GM12864 (cell line): ENCODE data around the gene HES4.
"Not testable (repeated sequence)": the region's sequence is repeated elsewhere in the genome, so short reads cannot be mapped to it uniquely, and the experiment has no call there.

Experiments
- DNase-seq: peaks from one replicate; pipeline ENCODE4 v3.0.0-alpha.2; 2011; ENCODE audit warnings: low read depth
- H3K4me3 ChIP-seq: 2 replicates; pipeline ENCODE4 v1.5.1; 2011; ENCODE audit warnings: mild to moderate bottlenecking, low read depth, low read length, control low read depth
- TF ChIP-seq, protein P1 (sequence below): IDR thresholded peaks from 2 replicates; pipeline ENCODE4 v1.5.1; 2011; ENCODE audit warnings: low read depth, mild to moderate bottlenecking, moderate library complexity, low read length, control low read depth, inconsistent platforms; ENCODE audit errors: missing control alignments

Gene HES4

GRCh38 chr1:998745-998994 is 1.2 kb downstream of the HES4 start:
- TF ChIP-seq, protein P1, sequence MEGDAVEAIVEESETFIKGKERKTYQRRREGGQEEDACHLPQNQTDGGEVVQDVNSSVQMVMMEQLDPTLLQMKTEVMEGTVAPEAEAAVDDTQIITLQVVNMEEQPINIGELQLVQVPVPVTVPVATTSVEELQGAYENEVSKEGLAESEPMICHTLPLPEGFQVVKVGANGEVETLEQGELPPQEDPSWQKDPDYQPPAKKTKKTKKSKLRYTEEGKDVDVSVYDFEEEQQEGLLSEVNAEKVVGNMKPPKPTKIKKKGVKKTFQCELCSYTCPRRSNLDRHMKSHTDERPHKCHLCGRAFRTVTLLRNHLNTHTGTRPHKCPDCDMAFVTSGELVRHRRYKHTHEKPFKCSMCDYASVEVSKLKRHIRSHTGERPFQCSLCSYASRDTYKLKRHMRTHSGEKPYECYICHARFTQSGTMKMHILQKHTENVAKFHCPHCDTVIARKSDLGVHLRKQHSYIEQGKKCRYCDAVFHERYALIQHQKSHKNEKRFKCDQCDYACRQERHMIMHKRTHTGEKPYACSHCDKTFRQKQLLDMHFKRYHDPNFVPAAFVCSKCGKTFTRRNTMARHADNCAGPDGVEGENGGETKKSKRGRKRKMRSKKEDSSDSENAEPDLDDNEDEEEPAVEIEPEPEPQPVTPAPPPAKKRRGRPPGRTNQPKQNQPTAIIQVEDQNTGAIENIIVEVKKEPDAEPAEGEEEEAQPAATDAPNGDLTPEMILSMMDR: no peak
- DNase-seq: no peak
- no peak overlapping the region for H3K4me3 ChIP-seq

- DNase-seq: no peak
- TF ChIP-seq, protein P1: no peak
- no peak overlapping the region for H3K4me3 ChIP-seq
These were observed 1.7 kb downstream of the HES4 start for GRCh38 chr1:997993-998744.

DNA sequence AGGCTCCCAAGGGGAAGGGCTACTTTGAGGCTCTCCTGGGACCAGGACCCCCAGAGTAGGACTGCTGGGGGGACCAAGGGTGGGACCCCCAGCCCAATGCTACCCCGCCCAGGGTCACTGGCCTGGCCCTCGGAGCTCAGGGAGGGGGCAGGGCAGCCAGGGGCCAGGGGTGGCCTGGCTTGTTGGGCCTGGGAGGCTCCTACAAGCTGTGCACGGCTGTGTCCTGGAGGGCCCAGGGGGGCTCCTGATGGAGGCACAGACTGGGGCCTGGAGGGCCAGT is 2.2 kb downstream of the HES4 start:
- DNase-seq: no peak
- TF ChIP-seq, protein P1: no peak
- H3K4me3 ChIP-seq: no peak overlapping the region

DNA sequence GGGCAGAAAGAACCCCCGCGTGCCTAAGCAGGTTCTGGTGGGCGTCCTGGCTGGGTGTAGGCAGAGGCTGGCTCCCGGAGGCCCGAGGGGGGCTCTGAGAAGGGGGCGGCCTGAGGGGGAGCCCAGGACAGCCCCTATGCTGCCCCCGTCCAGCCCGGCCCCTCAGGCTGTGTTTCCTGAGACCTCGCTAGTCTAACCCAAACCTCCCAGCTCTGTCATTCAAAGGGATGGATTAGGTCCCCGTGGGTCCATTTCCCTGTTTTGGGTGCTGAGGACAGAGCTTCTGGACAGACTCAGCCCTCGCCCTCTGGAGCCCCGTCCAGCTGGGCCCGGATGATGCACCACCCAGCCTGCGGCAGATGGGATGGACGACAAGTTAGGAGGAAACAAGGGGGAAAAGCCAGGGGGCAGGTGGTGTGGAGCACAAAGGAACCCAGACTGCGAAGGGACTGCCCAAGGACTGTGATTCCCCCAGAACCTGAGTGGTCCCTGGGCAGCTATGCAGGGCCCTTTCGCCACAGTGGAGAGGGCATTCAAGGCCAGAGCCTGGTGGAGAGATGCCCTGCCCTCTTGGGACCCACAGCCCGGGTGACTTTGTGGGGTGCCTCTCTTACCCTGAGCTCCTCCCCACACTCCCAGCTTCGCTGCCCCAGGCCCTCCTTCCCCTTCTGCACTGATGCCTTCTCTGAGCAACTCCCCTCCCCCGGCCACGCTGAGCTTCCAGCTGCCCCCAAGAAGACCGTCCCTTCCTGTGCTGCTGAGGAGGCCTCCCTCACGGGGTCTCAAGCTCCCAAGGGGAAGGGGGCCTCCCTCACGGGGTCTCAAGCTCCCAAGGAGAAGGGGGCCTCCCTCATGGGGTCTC is 2.8 kb downstream of the HES4 start:
- no peak for DNase-seq
- TF ChIP-seq, protein P1: no peak
- H3K4me3 ChIP-seq: no peak overlapping the region

DNA sequence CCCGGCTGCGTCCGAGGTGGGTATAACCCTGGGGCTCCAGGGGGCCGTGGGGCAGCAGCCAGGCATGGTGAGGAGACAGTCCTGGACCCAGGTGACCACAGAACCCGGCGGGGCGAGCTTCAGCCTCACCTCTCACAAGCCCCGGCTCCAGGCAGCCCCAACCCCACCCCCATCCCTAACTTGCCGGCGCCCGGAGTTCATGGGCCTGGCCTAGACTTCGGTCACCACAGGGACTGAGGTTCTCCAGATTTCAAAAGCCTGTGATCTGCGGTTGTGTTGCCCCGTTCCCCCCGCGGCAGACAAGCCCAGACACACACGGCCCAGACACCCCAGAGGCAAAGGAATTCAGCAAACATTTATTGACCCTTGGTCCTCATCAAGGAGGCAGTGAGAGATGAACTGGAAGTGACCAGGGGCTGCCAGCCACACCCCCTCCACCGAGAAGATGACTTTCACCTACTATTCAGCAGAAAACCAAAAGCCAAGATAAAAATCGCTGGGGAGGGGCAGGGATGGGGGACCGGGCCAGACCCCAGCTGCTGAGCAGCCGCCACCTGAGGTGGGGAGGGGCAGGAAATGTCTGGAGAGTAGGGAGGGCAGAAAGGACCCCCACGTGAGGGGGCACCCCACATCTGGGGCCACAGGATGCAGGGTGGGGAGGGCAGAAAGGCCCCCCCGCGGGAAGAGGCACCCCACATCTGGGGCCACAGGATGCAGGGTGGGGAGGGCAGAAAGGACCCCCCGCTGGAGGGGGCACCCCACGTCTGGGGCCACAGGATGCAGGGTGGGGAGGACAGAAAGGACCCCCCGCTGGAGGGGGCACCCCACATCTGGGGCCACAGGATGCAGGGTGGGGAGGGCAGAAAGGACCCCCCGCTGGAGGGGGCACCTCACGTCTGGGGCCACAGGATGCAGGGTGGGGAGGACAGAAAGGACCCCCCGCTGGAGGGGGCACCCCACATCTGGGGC is 3.9 kb downstream of the HES4 start:
- TF ChIP-seq, protein P1: no peak
- H3K4me3 ChIP-seq: no peak overlapping the region
- DNase-seq: no peak

GRCh38 chr1:994546-994945 is 5.4 kb downstream of the HES4 start:
- DNase-seq: not testable (repeated sequence)

DNA sequence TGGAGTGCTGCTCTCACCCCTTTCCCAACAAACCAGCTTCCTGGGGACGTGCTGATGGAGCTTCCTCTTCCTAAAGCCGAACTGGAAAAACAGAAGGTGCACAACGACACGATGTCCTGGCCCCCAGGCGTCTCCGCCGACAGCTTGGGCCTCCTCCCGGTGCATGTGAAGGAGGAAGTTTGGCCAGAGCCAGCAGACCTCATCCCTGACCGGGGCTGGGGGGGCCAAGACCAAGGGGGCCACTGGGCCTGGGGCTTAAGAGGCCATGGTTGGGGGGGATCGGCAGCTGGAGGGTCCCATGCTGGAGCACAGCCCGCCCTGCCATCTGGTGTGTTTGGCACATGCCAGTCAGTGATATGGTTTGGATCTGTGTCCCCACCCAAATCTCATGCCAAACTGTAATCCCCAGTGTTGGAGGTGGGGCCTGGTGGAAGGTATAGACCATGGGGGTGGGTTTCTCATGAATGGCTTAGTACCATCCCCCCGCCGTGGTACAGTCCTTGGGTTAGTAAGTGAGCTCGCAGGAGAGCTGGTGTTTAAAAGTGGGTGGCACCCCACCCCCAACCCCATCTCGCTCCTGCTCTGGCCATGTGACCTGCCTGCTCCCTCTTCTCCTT is 6.4 kb downstream of the HES4 start:
- TF ChIP-seq, protein P1: no peak
- DNase-seq: no peak
- H3K4me3 ChIP-seq: no peak overlapping the region

More at GRCh38 chr1:994546-994945, 5.4 kb downstream of the HES4 start:
- H3K4me3 ChIP-seq: not testable (repeated sequence)
